Daoy (cell line): ENCODE data around the gene TIMM44. TPM values are rescaled to one million over a fixed set of nuclear protein-coding genes. Genes with fewer than 3 reads are reported as not detected.

Experiments
- DNase-seq: peaks from one replicate; pipeline ENCODE4 v3.0.0-alpha.2; 2015; ENCODE audit warnings: low read depth
- total RNA-seq: library from RNA; depleted of rRNA; stranded (reverse); fragments of >200 nt; shearing (Covaris generic); gene quantifications from 2 replicates; pipeline ENCODE4 v1.2.3, GENCODE V29; 2014

Gene TIMM44
- total RNA-seq, 1 experiment from 2014 or later, result 105 TPM

DNA sequence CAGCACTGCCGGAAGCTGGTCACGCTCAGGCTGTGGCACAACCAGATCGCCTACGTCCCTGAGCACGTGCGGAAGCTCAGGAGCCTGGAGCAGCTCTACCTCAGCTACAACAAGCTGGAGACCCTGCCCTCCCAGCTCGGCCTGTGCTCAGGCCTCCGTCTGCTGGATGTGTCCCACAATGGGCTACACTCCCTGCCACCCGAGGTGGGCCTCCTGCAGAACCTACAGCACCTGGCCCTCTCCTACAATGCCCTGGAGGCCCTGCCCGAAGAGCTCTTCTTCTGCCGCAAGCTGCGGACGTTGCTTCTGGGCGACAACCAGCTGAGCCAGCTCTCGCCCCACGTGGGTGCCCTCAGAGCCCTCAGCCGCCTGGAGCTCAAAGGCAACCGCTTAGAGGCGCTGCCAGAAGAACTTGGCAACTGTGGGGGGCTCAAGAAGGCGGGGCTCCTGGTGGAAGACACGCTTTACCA lies 43.0 kb downstream of the TIMM44 start:
- no peak for DNase-seq

DNA sequence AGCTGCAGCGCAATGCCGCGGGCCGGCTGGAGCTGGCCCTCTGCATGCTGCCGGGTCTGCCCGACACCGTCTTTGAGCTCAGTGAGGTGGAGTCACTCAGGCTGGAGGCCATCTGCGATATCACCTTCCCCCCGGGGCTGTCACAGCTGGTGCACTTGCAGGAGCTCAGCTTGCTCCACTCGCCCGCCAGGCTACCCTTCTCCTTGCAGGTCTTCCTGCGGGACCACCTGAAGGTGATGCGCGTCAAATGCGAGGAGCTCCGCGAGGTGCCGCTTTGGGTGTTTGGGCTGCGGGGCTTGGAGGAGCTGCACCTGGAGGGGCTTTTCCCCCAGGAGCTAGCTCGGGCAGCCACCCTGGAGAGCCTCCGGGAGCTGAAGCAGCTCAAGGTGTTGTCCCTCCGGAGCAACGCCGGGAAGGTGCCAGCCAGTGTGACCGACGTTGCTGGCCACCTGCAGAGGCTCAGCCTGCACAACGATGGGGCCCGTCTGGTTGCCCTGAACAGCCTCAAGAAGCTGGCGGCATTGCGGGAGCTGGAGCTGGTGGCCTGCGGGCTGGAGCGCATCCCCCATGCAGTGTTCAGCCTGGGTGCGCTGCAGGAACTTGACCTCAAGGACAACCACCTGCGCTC lies 43.6 kb downstream of the TIMM44 start:
- no peak for DNase-seq

DNA sequence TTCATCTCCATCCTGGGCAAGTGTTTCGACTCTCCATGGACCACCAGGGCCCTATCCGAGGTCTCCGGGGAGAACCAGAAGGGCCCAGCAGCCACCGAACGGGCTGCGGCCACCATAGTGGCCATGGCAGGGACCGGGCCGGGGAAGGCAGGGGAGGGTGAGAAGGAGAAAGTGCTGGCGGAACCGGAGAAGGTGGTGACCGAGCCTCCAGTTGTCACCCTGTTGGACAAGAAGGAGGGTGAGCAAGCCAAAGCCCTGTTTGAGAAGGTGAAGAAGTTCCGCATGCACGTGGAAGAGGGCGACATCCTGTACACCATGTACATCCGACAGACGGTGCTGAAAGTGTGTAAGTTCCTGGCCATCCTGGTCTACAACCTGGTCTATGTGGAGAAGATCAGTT lies 44.5 kb downstream of the TIMM44 start:
- no peak for DNase-seq

DNA sequence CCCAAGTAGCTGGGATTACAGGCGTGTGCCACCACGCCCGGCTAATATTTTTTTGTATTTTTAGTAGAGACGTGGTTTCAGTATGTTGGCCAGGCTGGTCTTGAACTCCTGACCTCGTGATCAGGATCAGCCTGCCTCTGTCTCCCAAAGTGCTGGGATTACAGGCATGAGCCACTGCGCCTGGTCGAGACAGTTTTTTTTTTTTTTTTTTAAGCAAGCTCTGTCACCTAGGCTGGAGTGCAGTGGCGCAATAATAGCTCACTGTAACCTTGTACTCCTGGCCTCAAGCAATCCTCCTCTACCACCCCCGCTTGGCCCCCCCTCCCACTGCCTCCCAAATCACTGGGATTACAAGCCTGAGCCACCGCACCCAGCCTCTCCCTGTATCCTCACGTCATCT lies 46.2 kb downstream of the TIMM44 start:
- DNase-seq, result no peak

DNA sequence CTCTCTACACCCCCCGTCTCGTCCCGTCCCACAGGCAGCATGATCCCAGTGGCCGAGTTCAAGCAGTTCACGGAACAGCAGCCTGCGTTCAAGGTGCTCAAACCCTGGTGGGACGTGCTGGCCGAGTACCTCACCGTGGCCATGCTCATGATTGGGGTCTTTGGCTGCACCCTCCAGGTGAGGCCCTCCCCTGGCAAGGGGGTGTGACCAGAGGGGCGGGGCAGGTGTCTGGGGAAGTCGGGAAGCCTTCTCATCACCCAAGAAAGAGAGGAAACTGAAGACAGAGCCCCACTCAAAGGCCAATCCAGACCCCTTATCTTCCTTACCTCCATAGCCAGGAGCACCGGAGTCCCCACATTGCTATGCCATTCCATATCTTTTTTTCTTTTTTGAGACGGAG lies 47.9 kb downstream of the TIMM44 start:
- DNase-seq, result no peak

DNA sequence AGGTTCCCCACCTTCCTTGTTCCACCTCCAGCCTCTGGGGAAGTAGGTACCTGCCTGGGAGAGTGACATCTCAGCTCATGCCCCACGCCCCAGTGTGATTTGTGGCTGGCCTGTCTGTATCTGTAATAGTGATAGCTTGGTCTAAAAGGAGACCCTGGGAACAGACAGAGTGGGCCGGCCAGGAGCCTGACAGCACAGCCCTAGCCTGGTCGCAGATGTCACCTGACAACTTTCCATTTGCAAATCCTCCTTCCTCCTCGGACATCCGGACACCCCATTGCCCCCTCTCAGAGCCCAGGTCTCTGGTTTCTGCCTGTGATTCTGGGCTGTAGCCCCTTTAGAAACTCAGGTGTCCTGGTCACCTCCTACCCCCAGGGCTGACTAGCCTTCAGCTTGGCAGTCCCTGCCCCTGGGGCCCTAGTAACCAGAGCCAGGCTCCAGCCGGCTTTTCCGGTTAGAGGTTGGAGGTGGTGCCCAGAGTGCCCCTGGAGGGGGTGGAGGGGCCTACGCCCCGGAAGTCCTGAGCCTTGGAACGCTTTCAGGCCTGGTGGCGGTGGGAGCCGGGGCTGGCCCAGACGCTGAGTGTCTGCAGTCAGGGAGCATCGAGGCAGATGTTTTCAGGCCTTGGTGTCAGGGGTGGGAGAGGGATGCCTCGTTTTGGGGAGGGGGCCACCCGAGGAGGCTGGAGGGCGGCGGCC lies 48.7 kb downstream of the TIMM44 start:
- DNase-seq, result no peak

DNA sequence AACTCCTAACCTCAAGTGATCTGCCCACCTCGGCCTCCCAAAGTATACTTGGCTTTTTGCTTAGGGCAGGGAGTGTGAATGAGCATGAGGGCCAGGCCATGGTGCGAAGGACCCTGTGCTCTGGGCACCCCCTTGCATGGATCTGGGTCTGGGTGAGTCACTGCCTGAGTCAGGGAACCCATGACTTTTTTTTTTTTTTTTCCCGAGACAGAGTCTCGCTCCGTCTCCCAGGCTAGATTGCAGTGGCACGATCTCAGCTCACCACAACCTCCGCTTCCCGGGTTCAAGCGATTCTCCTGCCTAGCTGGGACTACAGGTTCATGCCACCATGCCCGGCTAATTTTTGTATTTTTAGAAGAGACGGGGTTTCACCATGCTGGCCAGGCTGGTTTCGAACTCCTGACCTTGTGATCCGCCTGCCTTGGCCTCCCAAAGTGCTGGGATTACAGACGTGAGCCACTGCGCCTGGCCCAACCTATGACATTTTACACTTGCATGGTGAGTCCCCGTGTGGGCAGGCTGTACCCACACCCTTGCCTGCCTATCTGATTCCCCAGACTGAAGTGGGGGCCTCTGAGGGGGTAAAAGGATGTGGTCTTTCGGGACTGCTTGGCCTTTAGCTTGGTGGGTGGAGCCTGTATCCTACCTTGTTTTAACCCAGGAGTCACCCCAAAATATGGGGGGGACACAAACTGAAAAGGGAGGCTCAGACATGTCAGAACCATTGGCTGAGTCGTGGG lies 49.9 kb downstream of the TIMM44 start:
- DNase-seq, result peak; percentile 88

DNA sequence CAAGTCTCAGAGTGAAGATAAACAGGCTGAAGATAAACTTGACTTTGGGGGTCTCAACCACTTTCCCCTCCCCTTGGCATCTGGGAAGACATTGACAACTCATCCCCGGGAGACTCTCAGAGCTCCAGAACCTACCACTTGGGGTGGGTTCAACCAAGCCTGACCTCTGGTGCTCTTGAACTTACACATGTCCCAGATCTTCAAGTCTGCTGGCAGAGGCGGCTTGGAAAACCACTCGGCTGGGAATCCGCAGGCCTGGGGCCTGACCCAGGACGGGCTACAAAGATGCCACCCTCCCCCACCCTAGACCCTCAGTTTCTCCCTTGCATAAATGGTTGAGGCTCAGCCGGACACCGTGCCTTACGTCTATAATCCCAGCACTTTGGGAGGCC lies 54.6 kb downstream of the TIMM44 start:
- no peak for DNase-seq

DNA sequence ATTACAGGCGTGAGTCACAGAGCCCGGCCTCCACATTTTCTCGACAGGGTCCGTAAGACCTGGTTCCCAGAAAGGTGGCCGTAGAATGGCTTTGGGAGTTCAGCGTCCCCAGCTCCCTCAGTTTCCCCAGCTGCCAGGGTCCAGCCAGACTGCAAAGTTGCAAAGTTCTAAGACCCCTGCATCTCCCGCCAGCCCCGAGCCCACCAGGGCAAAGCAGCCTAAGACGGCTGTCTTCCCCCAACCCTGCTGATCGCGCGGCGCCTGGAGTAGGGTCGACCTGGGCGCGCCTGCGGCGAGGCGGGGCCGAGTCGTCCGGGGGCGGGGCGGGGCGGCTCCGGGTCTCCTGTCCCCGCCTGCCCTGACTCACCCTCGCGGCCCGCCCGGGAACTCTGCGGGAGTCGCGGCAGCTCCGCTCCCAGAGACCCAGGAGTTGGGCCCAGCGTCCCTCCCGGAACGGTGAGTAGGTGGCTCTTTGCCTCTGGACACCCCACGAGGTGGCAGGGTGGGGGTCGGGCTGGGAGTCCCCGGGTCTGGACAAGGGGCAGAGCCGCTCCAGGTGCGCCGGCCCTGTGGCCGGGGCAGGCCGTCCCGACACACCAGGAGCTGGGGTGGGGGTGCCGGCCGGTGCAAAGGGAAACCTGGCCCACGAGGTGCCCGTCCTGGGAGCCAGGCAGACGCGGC lies 55.2 kb downstream of the TIMM44 start, which contains the start of gene LRRC8E:
LRRC8E (plus strand) TSS at position 366 of the 681 bp plus-strand sequence. CDS start 7,094 bp downstream, outside the sequence.
- DNase-seq, result peak; percentile 94

DNA sequence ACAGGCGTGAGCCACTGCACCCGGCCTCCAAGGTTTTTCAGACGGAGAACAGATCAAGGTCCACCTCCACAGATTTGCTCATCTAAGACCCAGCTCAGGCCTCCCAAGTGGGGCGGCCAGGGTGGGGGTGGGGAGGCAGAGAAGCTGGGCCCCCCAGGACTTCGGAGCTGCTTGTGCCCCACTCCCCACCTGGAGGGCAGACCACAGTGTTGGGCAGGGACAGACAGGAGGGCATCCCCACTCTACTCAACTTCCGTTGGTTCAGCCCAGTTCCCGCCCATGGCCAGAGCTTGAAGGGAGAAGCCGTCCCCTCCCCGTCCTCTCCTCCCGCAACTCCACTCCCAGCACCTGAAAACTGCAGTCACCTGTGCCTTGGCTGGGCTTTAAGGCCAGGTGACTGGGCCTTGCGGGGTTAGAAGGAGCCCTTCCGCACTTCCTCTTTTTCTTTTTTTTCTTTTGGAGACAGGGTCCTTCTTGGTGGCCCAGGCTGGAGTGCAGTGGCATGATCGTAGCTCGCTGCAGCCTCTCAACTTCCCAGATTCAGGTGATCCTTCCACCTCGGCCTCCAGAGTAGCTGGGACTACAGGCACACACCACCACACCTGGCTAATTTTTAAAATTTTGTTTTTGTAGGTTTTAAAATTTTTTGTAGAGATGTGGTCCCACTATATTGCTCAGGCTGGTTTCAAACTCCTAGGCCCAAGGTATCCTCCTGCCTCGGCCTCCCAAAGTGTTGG lies 55.9 kb downstream of the TIMM44 start:
- no peak for DNase-seq

DNA sequence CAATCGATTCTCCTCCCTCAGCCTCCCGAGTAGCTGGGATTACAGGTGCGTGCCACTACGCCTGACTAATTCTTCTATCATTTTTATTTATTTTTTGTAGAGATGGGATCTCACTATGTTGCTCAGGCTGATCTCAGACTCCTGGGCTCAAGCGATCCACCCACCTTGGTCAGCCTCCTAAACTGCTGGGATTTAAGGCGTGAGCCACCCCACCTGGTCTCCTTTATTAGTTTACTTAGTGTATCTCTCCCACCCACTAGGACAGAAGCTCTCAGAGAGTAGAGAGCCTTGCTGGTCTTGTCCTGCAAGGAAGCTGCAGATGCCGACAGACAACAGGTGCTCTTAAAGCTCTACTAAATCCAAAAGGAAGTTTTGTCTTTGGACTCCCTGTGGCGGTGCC lies 57.6 kb downstream of the TIMM44 start:
- DNase-seq, result no peak

DNA sequence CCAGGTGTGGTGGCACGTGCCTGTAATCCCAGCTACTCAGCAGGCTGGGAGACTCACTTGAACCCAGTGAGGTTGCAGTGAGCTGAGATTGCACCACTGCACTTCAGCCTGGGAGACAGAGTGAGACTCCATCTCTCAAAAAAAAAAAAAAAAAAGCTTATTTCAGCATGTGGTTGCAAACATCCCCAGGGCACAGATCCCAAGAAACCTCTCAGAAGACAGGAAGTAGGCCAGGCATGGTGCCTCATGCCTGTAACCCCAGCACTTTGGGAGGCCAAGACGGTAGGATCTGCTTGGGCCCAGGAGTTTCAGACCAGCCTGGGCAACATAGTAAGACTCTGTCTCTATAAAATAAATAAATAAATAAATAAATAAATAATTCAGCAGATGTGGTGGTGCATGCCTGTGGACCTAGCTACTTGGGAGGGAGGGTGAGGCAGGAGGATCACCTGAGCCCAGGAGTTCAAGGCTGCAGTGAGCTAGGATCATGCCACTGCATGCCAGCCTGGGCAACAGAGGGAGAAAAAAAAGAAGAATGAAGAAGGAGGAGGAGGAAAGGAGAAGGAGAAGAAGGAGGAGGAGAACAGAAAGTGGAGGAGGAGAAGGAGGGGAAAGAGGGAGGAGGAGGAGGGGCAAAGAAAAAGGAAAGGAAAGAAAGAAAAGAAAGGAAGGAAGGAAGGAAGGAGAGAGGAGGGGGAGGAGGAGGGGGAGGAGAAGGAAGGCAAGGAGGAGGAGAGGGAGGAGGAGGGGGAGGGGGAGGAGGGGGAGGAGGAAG lies 59.5 kb downstream of the TIMM44 start:
- DNase-seq, result peak; percentile 58

DNA sequence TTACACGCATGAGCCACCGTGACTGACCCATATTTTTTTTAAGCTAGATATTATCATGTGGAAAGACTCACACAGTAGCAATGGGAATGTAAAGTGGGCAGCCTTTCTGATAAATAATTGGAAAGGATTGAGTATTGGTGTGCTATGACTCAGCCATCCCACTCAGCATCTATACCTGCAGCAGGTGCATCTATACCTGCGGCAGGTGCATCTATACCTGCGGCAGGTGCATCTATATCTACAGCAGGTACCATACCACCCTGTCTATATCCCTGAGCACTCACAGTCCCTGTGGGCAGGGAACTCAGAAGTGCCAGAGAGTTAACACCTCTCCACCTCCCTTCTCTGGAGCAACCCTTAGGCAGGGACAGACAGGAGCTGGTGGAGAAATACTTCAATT lies 60.4 kb downstream of the TIMM44 start:
- DNase-seq, result no peak

DNA sequence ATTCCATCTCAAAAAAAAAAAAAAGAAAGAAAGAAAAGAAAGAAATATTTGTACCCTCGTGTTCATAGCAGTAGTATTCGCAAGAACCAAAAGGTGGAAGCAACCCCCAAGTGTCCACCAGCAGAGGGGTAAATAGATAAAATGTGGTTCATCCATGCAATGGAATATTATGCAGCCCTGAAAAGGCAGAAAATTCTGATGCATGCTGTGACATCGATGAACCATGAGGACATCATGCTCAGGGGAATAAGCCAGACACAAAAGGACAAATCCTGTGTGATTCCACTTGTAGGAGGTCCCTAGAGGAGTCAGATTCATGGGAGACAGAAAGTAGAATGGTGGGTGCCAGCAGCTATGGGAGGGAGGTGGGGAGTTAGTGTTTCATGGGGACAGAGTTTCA lies 61.6 kb downstream of the TIMM44 start:
- DNase-seq, result no peak

DNA sequence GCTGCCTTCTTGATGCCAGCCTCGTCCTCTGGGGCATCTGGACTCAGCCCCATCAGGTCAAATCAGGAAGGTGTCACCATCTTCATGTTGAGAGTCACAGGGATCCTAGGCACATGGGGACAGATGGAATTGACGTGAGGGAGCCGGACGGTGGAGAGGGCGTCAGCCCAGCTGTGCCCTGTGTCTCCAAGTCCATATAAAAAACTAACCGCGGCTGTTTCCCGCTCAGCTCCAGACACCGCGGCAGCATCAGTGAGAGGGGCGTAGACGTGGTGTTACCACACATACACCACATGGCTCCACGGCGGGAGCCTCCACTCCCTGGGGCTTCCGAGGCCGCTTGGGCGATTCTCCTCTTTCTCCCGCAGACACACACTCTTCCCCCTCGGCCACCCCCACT lies 63.6 kb downstream of the TIMM44 start:
- DNase-seq, result no peak

DNA sequence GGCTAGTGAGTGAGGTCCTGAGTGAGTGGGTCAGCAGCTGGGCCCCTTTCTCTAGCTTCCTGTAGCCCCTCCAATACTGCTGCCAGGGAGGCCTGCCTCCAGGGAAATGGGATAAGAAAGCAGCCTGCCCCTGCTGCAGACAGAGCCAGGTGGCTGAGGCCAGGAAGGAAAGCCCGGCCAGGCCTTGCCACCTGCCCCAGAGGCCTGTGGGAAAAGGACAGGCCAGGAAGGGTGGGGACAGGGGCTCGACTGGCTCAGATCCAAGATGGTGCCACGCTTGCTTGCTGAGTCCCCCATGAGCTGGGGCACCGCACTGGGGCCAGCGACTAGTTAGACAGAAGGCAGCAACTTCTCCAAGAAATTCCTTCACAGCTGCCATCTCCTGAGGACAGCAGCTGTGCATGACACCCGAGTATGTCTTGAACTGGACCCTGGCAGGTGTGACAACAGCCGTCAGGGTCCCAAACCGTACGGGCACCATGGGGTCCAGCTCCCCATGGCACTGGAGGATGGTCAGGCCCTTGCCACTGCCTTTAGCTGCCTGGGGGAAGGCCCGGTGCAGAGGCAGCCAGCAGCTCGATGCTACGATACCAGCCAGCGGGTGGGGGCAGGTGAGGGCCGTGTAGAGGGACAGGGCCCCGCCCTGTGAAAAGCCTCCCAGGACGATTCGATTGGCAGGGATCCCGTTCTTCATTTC lies 64.2 kb downstream of the TIMM44 start:
- DNase-seq, result no peak

DNA sequence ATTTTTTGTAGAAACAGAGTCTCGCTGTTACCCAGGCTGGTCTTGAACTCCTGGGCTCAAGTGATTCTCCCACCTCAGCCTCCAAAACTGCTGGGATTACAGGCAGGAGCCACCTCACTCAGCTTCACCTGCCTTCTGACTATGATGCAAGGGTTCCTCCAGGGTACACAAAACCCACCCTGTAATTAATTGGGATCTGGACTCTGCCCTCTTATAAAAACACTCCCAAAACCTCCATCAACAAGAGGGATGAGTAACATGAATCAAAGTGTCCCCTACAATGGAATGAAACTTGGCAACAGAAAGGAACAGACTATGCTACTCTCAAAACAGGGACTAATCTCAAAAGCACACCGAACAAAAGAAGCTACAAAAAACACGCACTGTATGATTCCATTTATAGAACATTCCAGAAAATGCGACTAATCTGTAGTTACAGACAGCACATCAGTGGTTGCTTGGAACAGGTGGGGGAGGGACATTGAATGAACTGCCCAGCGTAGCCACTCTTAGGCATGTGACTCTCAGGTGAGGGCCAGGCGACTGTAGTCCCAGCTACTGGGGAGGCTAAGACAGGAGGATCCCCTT lies 66.1 kb downstream of the TIMM44 start:
- no peak for DNase-seq
